Measurements from ENCODE around the gene MAEA.
A peak's percentile ranks its signal among the peaks of the same experiment; 100 is the strongest.
"Not testable (repeated sequence)": the region's sequence is repeated elsewhere in the genome, so short reads cannot be mapped to it uniquely, and the experiment has no call there.

The MAEA gene

GRCh38 chr4:1323280-1323634 is 33.6 kb downstream of the MAEA start:
- no peaks in the 10 kb centered on the region for H3K27me3 ChIP-seq
- peaks cover 0 to 27% (median 15%) of the 10 kb centered on the region in 10 experiments; a peak in 15 of 20 replicates for H3K4me1 ChIP-seq
- peaks cover 24 to 95% (median 69%) of the 10 kb centered on the region in 11 experiments; a peak in 21 of 22 replicates for H4K20me1 ChIP-seq
- H3K27ac ChIP-seq, result no peak overlapping the region
- H3K9ac ChIP-seq, result no peak overlapping the region
- H3K9me3 ChIP-seq (replicated peaks in 1 of 11), result no peaks in the 10 kb centered on the region
- H3K4me3 ChIP-seq, result no peak overlapping the region
- TF ChIP-seq Cebpa-rat (IDR thresholded peaks at IDR 0.05), result no peak
- H3K36me3 ChIP-seq, result peaks cover 91 to 100% (median 99%) of the 10 kb centered on the region in 11 experiments
- H3K4me2 ChIP-seq, result no peak overlapping the region

GRCh38 chr4:1323635-1324442 is 34.1 kb downstream of the MAEA start:
- Histone ChIP-seq H3K4me1 (peaks cover 0 to 32% (median 16%) of the 10 kb centered on the region in 10 experiments; a peak in 16 of 20 replicates), H3K9ac (no peak overlapping the region), H3K4me2 (no peak overlapping the region), H3K27me3 (no peaks in the 10 kb centered on the region), H4K20me1 (peaks cover 18 to 95% (median 69%) of the 10 kb centered on the region in 11 experiments; a peak in 21 of 22 replicates), H3K36me3 (peaks cover 89 to 100% (median 99%) of the 10 kb centered on the region in 11 experiments), H3K4me3 (no peak overlapping the region), H3K9me3 (replicated peaks in 1 of 11) (no peaks in the 10 kb centered on the region), H3K27ac (no peak overlapping the region)
- no peak for TF ChIP-seq Cebpa-rat (IDR thresholded peaks at IDR 0.05)

- H4K20me1 ChIP-seq, result peaks cover 20 to 95% (median 69%) of the 10 kb centered on the region in 11 experiments; a peak in 21 of 22 replicates
- not testable (repeated sequence) for H3K4me3 ChIP-seq; H3K9ac ChIP-seq; H3K27ac ChIP-seq; H3K9me3 ChIP-seq (replicated peaks in 1 of 11); H3K4me2 ChIP-seq; H3K27me3 ChIP-seq
- H3K4me1 ChIP-seq, result peaks cover 0 to 40% (median 24%) of the 10 kb centered on the region in 10 experiments; a peak in 14 of 20 replicates
- peaks cover 89 to 100% (median 99%) of the 10 kb centered on the region in 11 experiments for H3K36me3 ChIP-seq
Observed at GRCh38 chr4:1324443-1325175, 34.9 kb downstream of the MAEA start.

DNA sequence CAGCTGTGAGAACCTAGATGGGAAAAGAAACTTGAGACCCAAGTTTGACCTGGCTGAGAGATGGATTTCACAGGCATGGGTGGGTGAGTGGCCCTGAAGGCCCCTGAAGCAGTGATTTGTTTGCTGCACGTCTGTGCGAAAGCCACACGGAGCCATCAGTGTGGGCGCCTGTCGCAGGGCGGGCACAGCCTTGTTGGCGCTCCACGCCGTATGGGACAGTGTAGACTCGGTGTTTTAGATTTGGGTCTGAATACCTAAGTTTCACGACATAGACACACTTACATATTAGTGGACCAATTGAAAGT is 35.4 kb downstream of the MAEA start:
- H3K27me3 ChIP-seq, result no peaks in the 10 kb centered on the region
- H3K9me3 ChIP-seq (replicated peaks in 1 of 11), result no peaks in the 10 kb centered on the region
- no peak overlapping the region for H3K27ac ChIP-seq
- H3K4me3 ChIP-seq, result no peak overlapping the region
- peaks cover 89 to 100% (median 99%) of the 10 kb centered on the region in 11 experiments for H3K36me3 ChIP-seq
- H3K4me2 ChIP-seq, result no peak overlapping the region
- peaks cover 0 to 45% (median 29%) of the 10 kb centered on the region in 10 experiments; a peak in 14 of 20 replicates for H3K4me1 ChIP-seq
- no peak overlapping the region for H3K9ac ChIP-seq
- no peak for TF ChIP-seq Cebpa-rat (IDR thresholded peaks at IDR 0.05)
- peaks cover 22 to 96% (median 73%) of the 10 kb centered on the region in 11 experiments; a peak in 21 of 22 replicates for H4K20me1 ChIP-seq

DNA sequence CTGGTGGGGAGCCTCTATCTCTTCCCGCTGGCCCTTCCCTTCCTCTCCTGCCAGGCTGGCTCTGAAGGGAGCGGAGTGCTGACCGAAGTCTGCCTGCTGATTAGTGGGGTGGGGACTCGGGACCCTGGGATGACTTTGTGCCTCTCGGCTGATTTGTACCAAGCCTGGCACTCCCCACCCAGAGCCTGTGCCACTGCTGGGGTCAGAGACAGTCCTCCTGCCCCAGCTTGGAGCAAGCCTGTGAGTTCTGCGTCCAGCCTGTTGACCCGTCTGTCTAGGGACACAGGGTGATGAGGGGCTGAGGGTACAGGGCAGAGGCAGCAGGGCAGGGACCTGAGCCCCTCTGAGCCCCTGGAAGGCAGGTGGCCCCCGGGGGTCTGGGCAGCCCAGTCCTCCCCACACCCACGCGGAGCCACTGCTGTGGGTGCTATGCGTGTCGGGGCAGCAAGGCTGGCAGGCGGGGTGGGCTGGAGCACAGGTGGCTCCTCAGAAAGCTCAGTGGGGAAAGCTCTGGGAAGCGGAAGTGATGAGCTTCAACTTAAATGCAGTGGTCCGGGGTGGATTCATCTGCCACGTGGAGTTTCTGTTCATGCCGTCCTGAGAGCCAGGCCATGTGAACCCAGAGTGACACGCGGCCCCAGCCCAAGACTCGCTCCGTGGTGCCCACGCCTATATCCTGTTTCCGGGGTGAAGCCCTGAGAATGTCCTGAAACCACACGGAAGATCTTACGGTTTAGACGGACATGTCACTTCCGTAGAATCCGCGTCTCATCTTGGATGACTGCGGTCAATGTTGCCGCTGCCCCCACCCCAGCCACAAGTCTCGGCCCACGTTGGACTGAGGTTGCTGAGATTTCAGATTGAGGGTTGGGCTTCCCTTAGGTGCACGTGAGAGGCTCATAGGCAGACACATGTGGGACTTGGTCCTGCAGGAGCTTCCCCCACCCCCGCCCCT is 36.3 kb downstream of the MAEA start:
- Histone ChIP-seq H3K4me1 (peaks cover 1 to 52% (median 32%) of the 10 kb centered on the region in 10 experiments; a peak in 16 of 20 replicates), H4K20me1 (peaks cover 27 to 96% (median 76%) of the 10 kb centered on the region in 11 experiments; a peak in 21 of 22 replicates), H3K36me3 (peaks cover 87 to 100% (median 95%) of the 10 kb centered on the region in 11 experiments), H3K4me2 (peak overlapping the region in 5 of 11 experiments; percentile 20 to 67 (median 50); a peak in 9 of 22 replicates), H3K4me3 (no peak overlapping the region), H3K9ac (peak overlapping the region in 3 of 11 experiments; percentile 3 to 24 (median 11); a peak in 3 of 22 replicates), H3K27ac (no peak overlapping the region), H3K9me3 (replicated peaks in 1 of 11) (no peaks in the 10 kb centered on the region), H3K27me3 (no peaks in the 10 kb centered on the region)
- TF ChIP-seq Cebpa-rat (IDR thresholded peaks at IDR 0.05), result no peak

DNA sequence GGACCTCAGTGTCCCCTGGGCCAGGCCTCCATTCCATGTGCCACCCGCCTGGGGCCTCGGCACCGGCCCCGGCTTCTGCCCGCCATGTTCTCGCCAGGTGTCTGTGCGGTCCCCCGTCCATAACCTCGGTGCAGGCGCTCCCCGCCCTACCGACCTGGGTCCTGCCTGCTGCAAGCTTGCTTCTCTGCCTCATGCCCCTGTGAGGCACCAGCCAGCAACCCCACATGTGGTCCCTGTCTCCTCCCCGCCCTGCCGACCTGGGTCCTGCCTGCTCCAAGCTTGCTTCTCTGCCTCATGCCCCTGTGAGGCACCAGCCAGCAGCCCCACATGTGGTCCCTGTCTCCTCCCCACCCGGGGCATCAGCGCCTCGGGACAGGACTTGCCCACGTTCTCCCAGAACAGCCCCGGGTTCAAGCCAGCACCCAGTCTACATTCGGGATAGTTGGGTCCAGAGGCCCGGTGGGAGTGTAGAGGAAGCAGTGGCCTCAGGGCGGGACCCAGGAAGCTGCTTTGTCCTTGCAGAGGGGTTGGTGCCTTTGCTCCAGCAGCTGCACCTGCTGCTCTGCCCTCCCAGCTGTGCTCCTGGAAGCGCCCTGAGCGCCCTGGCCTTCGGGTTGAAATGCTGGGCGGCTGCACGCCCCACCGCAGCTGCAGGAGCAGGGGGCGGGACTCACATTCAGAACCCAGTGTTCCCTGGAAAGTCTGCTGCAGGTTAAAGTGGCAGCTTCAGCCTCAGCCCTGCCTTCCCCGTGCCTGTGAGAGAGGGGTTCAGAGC is 37.2 kb downstream of the MAEA start:
- peak overlapping the region in 6 of 11 experiments; percentile 1 to 41 (median 24); a peak in 8 of 22 replicates for H3K9ac ChIP-seq
- H3K27me3 ChIP-seq, result no peaks in the 10 kb centered on the region
- H4K20me1 ChIP-seq, result peaks cover 31 to 99% (median 79%) of the 10 kb centered on the region in 11 experiments
- peaks cover 11 to 62% (median 41%) of the 10 kb centered on the region in 10 experiments; a peak in 18 of 20 replicates for H3K4me1 ChIP-seq
- H3K4me3 ChIP-seq, result no peak overlapping the region
- peaks cover 90 to 100% (median 95%) of the 10 kb centered on the region in 11 experiments for H3K36me3 ChIP-seq
- H3K4me2 ChIP-seq, result peak overlapping the region in 7 of 11 experiments; percentile 20 to 67 (median 50); a peak in 13 of 22 replicates
- no peaks in the 10 kb centered on the region for H3K9me3 ChIP-seq (replicated peaks in 1 of 11)
- no peak for TF ChIP-seq Cebpa-rat (IDR thresholded peaks at IDR 0.05)
- H3K27ac ChIP-seq, result peak overlapping the region in 2 of 11 experiments; percentile 25 to 30; a peak in 3 of 22 replicates

DNA sequence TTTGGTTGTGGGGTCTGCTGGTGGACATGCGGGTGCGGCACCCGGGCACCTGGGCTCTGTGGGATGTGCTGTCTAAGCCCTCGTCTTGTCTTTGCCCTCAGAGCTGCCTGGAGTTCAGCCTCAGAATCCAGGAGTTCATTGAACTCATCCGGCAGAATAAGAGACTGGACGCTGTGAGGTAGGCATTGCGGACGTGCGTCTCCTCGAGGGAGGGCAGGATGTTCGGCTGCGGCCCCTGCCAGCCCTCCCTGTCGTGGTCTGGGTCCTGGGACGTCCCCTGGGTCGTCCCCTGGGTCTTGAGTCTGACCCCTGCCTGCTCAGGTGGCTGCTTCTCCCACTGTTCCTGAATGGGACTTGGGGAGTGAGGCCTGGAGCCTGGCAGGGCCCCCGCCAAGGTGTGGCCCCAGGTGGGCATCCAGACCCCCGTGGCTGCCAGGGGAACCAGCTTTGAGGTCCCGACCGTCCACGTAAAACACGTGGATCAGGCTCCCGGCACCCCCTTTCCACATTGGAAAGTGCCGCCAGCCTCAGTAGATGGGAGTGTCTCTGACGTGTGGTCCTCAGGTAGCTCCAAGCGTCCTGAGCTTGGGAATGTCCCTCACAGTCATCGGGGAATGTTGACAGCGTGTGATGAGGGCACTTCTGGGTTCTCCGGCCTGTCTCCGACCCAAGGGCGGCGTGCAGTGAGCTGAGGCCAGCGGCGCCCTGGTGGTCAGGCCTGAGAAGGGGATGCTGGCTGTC is 38.0 kb downstream of the MAEA start:
- peaks cover 37 to 99% (median 79%) of the 10 kb centered on the region in 11 experiments for H4K20me1 ChIP-seq
- no peaks in the 10 kb centered on the region for H3K27me3 ChIP-seq
- H3K4me1 ChIP-seq, result peaks cover 18 to 70% (median 48%) of the 10 kb centered on the region in 10 experiments
- H3K9ac ChIP-seq, result peak overlapping the region in 5 of 11 experiments; percentile 1 to 41 (median 12); a peak in 5 of 22 replicates
- H3K9me3 ChIP-seq (replicated peaks in 1 of 11), result no peaks in the 10 kb centered on the region
- H3K4me2 ChIP-seq, result peak overlapping the region in 5 of 11 experiments; percentile 50 to 67 (median 55); a peak in 4 of 22 replicates
- H3K36me3 ChIP-seq, result peaks cover 89 to 100% (median 95%) of the 10 kb centered on the region in 11 experiments
- H3K27ac ChIP-seq, result no peak overlapping the region; a peak in 1 of 22 replicates
- no peak overlapping the region for H3K4me3 ChIP-seq
- TF ChIP-seq Cebpa-rat (IDR thresholded peaks at IDR 0.05), result no peak
